Cardiac fibroblast (primary cell): Measurements from ENCODE around the gene LIX1L.

ENCODE experiments used
- DNase-seq, 2 donors: peaks; one replicate each; pipeline versions ENCODE4 v3.0.0 to v3.0.0-alpha.2; 2010; ENCODE audit warnings: low read depth in 2 of 2
- H3K4me3 ChIP-seq, 2 donors: replicated peaks in 1 of 2; 1 replicate in 1 of 2; 2 replicates in 1 of 2; pipeline ENCODE4 v1.5.1; 2011; ENCODE audit warnings: low read depth in 2 of 2, low read length in 2 of 2, mild to moderate bottlenecking in 2 of 2, moderate library complexity in 1 of 2
- TF ChIP-seq, protein P1 (sequence below): IDR thresholded peaks from one replicate; pipeline ENCODE4 v1.5.1; 2011; ENCODE audit warnings: low read depth, mild to moderate bottlenecking, low read length, inconsistent platforms

The LIX1L gene

DNA sequence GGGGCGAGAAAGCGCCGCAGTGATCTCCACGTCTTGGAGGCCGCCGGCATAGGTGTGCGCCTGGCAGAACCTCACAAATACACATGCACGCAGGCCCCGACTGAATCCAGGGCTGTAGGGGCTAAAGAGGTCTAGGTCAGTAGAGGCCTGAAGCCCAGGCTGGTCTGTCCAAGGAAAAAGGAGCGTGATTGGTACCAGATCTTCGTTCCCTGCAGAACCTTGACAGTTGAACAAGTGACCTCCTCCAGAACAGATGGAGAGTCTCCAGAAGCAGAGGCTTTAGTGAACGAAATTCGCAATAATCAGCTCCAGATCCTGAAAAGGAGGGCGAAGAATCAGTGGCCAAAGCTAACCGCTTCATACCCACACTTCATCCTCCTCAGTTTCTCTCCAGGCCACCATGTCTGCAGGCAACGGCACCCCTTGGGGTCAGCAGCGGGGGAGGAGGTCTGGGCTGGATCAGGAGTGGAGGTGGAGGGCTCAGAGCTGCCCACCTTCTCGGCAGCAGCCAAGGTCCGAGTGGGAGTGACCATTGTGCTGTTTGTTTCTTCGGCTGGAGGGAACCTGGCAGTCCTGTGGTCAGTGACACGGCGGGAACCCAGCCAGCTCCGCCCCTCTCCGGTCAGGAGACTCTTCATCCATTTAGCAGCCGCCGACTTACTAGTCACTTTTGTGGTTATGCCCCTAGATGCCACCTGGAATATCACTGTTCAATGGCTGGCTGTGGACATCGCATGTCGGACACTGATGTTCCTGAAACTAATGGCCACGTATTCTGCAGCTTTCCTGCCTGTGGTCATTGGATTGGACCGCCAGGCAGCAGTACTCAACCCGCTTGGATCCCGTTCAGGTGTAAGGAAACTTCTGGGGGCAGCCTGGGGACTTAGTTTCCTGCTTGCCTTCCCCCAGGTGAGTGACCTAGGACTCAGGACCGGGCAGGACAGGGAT is 38.6 kb downstream of the LIX1L start:
- TF ChIP-seq, protein P1, sequence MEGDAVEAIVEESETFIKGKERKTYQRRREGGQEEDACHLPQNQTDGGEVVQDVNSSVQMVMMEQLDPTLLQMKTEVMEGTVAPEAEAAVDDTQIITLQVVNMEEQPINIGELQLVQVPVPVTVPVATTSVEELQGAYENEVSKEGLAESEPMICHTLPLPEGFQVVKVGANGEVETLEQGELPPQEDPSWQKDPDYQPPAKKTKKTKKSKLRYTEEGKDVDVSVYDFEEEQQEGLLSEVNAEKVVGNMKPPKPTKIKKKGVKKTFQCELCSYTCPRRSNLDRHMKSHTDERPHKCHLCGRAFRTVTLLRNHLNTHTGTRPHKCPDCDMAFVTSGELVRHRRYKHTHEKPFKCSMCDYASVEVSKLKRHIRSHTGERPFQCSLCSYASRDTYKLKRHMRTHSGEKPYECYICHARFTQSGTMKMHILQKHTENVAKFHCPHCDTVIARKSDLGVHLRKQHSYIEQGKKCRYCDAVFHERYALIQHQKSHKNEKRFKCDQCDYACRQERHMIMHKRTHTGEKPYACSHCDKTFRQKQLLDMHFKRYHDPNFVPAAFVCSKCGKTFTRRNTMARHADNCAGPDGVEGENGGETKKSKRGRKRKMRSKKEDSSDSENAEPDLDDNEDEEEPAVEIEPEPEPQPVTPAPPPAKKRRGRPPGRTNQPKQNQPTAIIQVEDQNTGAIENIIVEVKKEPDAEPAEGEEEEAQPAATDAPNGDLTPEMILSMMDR = no peak
- DNase-seq = peak; percentile 51 to 60
- H3K4me3 ChIP-seq = peak overlapping the region; percentile 93 to 94

DNA sequence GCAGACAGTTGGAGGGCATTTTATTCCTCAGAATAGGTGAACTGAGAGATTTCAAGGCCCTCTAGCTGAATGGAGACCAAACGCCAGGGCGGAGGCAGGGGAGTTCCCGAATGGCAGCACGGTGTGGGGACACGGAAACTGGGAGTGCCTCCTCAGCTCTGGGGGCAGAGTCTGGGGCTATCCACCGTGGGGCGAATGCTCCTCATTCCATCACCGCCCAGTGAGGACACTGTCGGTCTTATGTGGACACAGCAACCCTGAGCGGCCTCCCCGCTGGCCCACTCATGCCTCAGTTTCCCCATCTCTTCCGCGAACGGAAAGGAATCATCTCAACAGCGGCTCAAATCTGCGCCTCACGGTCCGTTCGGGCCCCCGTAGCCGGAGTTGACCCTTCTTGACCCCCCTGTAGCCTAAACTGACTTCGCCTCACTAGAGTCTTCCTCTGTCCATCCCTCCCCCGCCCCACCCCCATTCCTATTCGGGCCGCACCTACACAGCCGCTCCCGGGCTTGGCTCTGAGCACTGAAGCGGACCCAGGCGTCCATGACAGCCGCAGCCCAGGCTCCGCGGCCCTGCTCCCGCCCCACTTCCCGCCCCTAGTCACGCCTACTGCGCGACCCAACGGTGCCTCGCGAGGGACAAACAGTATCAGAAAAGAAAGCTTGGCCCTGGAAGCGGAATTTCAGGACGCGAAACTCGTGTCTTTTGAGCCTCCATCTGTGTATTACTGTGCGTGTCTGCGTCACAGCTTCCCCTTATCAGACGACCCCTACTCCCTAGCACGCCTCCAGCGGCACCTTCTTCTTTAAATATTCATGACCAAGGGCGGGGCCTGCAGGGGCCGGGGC is 39.4 kb downstream of the LIX1L start, which contains the start of gene PEX11B:
Gene PEX11B, minus strand, starts transcription at position 574 of the 848 bp plus-strand sequence. Its CDS starts 29 bp downstream, at position 545.
- TF ChIP-seq, protein P1 = no peak
- DNase-seq = peak; percentile 90
- peak within 1 kb of the TSS; percentile 93 to 94 for H3K4me3 ChIP-seq

DNA sequence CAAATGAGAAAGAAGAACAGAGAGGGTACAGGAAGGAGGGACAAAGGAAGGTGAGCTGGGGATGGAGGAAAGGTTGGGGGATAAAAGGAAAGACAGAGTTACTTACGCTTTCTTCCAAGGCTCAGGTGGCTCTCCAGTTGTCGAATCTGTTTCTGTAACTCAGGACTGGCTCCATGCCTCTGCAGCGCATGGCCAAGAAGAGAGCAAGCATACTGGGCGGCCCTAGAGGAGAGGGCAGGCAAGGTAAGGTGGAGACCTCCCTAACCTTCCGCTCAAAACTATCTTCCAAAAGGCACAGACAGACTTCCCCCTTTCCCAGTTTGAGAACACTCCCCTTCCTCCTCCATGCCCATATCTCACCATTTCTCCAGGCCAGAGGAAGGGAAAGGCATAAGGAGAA is 40.2 kb downstream of the LIX1L start:
- H3K4me3 ChIP-seq = peak overlapping the region; percentile 93 to 94
- DNase-seq = no peak
- TF ChIP-seq, protein P1 = no peak

DNA sequence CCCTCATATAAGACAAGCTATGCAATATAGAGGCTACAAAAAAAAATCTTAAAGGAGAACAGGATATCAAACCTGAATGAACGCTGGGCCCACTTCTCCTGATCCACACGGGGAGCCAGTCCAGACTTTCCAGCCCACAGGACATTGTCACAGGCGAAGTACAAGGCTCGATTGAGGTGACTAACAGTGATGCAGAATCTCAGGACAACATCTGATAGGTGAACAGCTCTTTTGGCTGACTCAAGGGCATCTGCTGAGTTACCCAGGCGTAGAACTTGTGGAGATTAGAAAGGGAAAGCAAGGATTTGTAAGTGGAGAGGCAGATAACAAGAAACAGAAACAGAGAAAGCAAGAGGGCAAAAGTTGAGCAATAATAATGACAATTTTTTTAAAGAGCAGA is 41.1 kb downstream of the LIX1L start:
- no peak overlapping the region for H3K4me3 ChIP-seq
- DNase-seq = peak in 1 of 2 donors; percentile 35
- TF ChIP-seq, protein P1 = no peak

DNA sequence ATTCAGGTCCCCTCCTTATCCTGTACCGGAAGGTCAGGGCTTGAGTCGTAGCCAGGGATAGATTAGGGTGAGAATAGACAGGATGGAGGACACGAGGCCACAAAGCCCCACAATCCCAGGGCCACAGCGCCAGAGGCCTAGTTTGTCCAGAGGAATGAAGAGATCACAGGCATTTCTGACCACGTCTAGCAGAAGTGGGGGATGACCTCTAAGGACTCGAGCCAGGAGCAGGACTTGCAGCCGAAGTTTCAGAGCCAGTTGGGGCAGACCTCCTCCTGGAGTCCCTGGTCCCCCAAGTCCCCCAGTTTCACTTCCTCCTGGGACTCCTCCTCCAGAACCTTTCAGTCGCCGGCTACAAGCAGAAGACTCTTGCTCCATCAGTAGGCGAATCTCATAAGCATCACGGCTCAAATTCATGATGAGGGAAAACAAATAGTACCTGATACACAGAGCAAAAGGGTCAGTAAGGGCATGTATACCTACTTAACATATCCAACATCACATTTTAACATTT is 45.6 kb downstream of the LIX1L start:
- H3K4me3 ChIP-seq = no peak overlapping the region
- TF ChIP-seq, protein P1 = no peak
- DNase-seq = no peak

DNA sequence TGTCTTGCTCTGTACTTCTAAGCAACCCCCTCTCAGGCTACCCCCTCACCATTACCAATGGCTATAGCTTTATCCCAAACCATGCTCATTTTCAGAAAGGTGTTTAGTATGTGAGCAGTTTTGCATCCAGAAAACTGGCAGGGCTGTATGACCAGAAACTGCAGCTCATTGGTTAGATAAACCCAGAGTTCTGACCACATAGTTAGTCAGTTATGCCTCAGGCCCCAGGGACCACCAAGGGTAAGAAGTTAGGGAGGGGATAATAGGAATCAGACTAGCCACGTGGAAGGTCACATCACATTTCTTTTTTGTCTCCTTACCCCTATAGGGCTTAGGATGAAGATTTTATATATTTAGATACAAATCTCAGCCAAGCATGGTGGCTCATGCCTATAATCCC is 49.2 kb downstream of the LIX1L start:
- peak overlapping the region; percentile 9 to 15 for H3K4me3 ChIP-seq
- DNase-seq = peak; percentile 42 to 89
- TF ChIP-seq, protein P1 = no peak
